ENCODE measurements around the gene BMPR1A.

DNA sequence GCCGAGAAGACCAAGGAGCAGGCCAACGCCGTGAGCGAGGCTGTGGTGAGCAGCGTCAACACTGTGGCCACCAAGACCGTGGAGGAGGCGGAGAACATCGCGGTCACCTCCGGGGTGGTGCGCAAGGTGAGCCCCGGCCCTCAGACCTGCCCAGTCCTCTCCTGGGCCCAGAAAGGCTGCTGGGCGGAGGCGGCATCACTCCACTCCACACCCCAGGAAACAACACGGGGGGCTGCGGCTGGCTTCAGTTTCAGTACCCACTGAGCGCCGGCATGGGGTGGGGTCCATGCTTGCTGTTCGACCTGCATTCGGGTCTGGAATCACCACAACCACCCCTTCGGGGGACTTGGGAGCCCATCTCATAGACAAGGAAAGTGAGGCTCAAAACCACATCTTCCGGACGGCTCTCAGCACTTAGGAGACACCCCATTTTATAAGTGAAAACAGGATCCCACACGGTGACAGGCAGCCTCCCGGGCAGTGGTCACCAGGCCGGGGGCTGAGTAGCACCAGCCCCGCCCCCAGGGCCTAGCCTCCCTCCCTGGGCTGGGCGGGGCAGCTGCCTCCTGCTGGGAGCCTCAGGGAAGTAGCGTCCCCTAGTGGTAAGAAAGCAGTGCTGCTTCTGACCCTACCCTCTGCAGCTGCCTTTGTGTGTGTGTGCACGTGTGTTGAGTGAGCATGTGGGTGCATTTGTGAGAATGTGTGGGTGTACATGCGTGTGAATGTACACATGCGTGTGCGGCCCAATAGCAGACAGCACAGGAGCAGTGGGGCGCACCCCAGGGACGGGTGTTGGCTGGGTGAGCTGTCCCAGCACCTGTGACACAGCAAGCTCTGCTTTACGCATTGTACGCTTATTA is 203.8 kb downstream of the BMPR1A start:
- TF ChIP-seq, protein P1, sequence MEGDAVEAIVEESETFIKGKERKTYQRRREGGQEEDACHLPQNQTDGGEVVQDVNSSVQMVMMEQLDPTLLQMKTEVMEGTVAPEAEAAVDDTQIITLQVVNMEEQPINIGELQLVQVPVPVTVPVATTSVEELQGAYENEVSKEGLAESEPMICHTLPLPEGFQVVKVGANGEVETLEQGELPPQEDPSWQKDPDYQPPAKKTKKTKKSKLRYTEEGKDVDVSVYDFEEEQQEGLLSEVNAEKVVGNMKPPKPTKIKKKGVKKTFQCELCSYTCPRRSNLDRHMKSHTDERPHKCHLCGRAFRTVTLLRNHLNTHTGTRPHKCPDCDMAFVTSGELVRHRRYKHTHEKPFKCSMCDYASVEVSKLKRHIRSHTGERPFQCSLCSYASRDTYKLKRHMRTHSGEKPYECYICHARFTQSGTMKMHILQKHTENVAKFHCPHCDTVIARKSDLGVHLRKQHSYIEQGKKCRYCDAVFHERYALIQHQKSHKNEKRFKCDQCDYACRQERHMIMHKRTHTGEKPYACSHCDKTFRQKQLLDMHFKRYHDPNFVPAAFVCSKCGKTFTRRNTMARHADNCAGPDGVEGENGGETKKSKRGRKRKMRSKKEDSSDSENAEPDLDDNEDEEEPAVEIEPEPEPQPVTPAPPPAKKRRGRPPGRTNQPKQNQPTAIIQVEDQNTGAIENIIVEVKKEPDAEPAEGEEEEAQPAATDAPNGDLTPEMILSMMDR (IDR thresholded peaks at IDR 0.05) = peak; percentile 100
- TF ChIP-seq, protein P2, sequence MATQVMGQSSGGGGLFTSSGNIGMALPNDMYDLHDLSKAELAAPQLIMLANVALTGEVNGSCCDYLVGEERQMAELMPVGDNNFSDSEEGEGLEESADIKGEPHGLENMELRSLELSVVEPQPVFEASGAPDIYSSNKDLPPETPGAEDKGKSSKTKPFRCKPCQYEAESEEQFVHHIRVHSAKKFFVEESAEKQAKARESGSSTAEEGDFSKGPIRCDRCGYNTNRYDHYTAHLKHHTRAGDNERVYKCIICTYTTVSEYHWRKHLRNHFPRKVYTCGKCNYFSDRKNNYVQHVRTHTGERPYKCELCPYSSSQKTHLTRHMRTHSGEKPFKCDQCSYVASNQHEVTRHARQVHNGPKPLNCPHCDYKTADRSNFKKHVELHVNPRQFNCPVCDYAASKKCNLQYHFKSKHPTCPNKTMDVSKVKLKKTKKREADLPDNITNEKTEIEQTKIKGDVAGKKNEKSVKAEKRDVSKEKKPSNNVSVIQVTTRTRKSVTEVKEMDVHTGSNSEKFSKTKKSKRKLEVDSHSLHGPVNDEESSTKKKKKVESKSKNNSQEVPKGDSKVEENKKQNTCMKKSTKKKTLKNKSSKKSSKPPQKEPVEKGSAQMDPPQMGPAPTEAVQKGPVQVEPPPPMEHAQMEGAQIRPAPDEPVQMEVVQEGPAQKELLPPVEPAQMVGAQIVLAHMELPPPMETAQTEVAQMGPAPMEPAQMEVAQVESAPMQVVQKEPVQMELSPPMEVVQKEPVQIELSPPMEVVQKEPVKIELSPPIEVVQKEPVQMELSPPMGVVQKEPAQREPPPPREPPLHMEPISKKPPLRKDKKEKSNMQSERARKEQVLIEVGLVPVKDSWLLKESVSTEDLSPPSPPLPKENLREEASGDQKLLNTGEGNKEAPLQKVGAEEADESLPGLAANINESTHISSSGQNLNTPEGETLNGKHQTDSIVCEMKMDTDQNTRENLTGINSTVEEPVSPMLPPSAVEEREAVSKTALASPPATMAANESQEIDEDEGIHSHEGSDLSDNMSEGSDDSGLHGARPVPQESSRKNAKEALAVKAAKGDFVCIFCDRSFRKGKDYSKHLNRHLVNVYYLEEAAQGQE (IDR thresholded peaks at IDR 0.05; ENCODE audit: insufficient read depth in 1 of 2, low read depth in 2 of 2, low read length in 1 of 2) = 0 out of 4 replicates have a peak, but pooled peaks of 1 of the 2 experiments have one; percentile 31

Measured in Panc1 (cell line).